ENCODE results near the gene GALNT10.

GALNT10 gene

DNA sequence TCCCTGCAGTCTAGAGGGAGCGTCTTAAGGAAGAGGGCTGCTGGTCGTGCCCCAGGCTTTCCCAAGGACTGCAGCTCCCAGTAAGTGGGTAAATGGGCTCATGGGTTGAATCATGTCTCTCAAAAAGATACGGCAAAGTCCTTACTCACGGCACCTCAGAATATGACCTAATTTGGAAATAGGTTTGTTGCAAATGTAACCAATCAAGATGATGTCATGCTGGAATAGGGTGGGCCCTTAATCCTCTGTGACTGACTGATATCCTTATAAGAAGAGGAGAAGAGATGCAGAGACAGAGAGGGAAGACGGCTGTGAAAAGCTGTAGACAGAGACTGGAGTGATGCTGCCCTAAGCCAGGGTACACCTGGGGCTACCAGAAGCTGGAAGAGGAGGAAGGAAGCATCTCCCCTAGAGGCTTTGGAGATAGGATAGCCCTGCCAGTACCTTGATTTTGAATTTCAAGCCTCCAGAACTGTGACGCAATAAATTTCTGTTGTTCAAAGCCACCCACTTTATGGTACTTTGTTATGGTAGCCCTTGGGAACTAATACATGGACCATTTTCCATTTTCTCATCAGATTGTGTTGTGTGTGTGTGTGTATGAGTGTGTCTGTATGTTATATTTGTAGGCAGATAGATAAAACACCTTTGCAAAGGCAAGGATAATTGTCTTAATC is 15.0 kb downstream of the GALNT10 start:
- H3K27me3 ChIP-seq (ENCODE audit: insufficient read depth, low read length, poor library complexity), result no peaks in the 10 kb centered on the region
- no peaks in the 10 kb centered on the region for H3K79me2 ChIP-seq (ENCODE audit: insufficient read depth, low read length)
- H3K4me2 ChIP-seq (ENCODE audit: insufficient read depth, low read length), result no peak overlapping the region
- H3K4me1 ChIP-seq (ENCODE audit: insufficient read depth, low read length), result no peaks in the 10 kb centered on the region
- H3K9me3 ChIP-seq (ENCODE audit: insufficient read depth, low read length, severe bottlenecking), result no peaks in the 10 kb centered on the region
- H2AFZ ChIP-seq (ENCODE audit: low read depth, low read length), result no peak overlapping the region
- H3K9ac ChIP-seq (ENCODE audit: low read depth, low read length), result no peak overlapping the region
- DNase-seq, result no peak
- no peak overlapping the region for H3K4me3 ChIP-seq (ENCODE audit: low read depth in 1 of 2, low read length in 2 of 2)
- no peaks in the 10 kb centered on the region for H4K20me1 ChIP-seq (ENCODE audit: insufficient read depth, low read length)
- TF ChIP-seq, protein P1, sequence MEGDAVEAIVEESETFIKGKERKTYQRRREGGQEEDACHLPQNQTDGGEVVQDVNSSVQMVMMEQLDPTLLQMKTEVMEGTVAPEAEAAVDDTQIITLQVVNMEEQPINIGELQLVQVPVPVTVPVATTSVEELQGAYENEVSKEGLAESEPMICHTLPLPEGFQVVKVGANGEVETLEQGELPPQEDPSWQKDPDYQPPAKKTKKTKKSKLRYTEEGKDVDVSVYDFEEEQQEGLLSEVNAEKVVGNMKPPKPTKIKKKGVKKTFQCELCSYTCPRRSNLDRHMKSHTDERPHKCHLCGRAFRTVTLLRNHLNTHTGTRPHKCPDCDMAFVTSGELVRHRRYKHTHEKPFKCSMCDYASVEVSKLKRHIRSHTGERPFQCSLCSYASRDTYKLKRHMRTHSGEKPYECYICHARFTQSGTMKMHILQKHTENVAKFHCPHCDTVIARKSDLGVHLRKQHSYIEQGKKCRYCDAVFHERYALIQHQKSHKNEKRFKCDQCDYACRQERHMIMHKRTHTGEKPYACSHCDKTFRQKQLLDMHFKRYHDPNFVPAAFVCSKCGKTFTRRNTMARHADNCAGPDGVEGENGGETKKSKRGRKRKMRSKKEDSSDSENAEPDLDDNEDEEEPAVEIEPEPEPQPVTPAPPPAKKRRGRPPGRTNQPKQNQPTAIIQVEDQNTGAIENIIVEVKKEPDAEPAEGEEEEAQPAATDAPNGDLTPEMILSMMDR (IDR thresholded peaks at IDR 0.05; ENCODE audit: borderline replicate concordance, extremely low read depth, low read length, poor library complexity, severe bottlenecking), result no peak
- TF ChIP-seq EZH2 (IDR thresholded peaks at IDR 0.05; ENCODE audit: borderline replicate concordance, low read depth, low read length, severe bottlenecking), result no peak
- H3K27ac ChIP-seq (ENCODE audit: low read length), result no peak overlapping the region
- ATAC-seq (ENCODE audit: insufficient read depth, low read depth), result no peak
- H3K36me3 ChIP-seq (ENCODE audit: insufficient read depth, low read length), result no peaks in the 10 kb centered on the region

DNA sequence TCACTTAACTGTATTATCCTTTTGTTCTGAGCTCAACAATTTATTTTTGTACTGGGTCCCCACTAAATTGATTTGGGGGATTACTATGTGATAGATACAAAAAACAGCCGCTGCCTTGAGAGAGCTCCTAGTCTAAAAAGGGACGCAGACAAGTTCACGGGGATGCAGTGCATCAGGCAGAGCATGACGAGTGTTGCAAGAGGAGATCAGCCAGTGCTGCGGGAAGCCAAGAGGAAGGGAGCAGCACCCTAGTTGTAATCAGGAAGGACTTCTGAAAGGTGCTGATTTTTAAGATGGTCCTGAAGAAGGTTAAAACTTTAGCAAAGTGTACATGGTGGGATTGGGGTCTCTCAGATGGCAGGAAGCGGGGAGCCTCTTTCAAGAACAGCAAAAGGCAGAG is 15.8 kb downstream of the GALNT10 start:
- Histone ChIP-seq H3K4me2 (ENCODE audit: insufficient read depth, low read length) (no peak overlapping the region), H3K36me3 (ENCODE audit: insufficient read depth, low read length) (no peaks in the 10 kb centered on the region), H3K9me3 (ENCODE audit: insufficient read depth, low read length, severe bottlenecking) (no peaks in the 10 kb centered on the region), H2AFZ (ENCODE audit: low read depth, low read length) (no peak overlapping the region), H3K27ac (ENCODE audit: low read length) (no peak overlapping the region), H3K27me3 (ENCODE audit: insufficient read depth, low read length, poor library complexity) (no peaks in the 10 kb centered on the region), H3K9ac (ENCODE audit: low read depth, low read length) (no peak overlapping the region), H3K4me3 (ENCODE audit: low read depth in 1 of 2, low read length in 2 of 2) (no peak overlapping the region), H3K4me1 (ENCODE audit: insufficient read depth, low read length) (no peaks in the 10 kb centered on the region), H3K79me2 (ENCODE audit: insufficient read depth, low read length) (no peaks in the 10 kb centered on the region), H4K20me1 (ENCODE audit: insufficient read depth, low read length) (no peaks in the 10 kb centered on the region)
- no peak for TF ChIP-seq EZH2 (IDR thresholded peaks at IDR 0.05; ENCODE audit: borderline replicate concordance, low read depth, low read length, severe bottlenecking)
- TF ChIP-seq, protein P1 (IDR thresholded peaks at IDR 0.05; ENCODE audit: borderline replicate concordance, extremely low read depth, low read length, poor library complexity, severe bottlenecking), result no peak
- DNase-seq (no peak), ATAC-seq (ENCODE audit: insufficient read depth, low read depth) (no peak)

DNA sequence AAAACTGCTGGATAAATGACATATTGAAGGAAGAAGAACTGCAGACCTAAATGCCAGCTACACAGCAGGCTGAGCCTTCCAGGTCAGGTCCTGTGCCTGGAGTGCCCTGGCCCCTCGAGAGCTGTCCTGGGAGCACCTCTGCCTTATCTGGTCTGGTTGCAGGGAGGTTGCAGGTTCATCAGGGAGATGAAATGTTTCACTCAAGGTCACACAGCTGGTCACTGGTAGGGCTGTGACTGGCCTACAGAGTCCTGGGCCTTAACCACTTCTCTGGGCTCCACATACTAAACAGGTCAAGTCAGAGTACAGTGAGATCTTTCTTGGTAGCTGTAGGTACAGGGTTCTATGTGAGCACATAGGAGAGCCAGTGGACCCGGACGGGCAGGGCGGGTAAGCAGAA is 16.7 kb downstream of the GALNT10 start:
- H3K79me2 ChIP-seq (ENCODE audit: insufficient read depth, low read length), result no peaks in the 10 kb centered on the region
- H4K20me1 ChIP-seq (ENCODE audit: insufficient read depth, low read length), result no peaks in the 10 kb centered on the region
- no peaks in the 10 kb centered on the region for H3K4me1 ChIP-seq (ENCODE audit: insufficient read depth, low read length)
- H3K36me3 ChIP-seq (ENCODE audit: insufficient read depth, low read length), result no peaks in the 10 kb centered on the region
- TF ChIP-seq, protein P1 (IDR thresholded peaks at IDR 0.05; ENCODE audit: borderline replicate concordance, extremely low read depth, low read length, poor library complexity, severe bottlenecking), result no peak
- TF ChIP-seq EZH2 (IDR thresholded peaks at IDR 0.05; ENCODE audit: borderline replicate concordance, low read depth, low read length, severe bottlenecking), result no peak
- no peak overlapping the region for H3K4me2 ChIP-seq (ENCODE audit: insufficient read depth, low read length)
- H3K9me3 ChIP-seq (ENCODE audit: insufficient read depth, low read length, severe bottlenecking), result no peaks in the 10 kb centered on the region
- no peak overlapping the region for H3K27ac ChIP-seq (ENCODE audit: low read length)
- no peak for ATAC-seq (ENCODE audit: insufficient read depth, low read depth)
- no peaks in the 10 kb centered on the region for H3K27me3 ChIP-seq (ENCODE audit: insufficient read depth, low read length, poor library complexity)
- no peak overlapping the region for H3K4me3 ChIP-seq (ENCODE audit: low read depth in 1 of 2, low read length in 2 of 2)
- DNase-seq, result no peak
- no peak overlapping the region for H3K9ac ChIP-seq (ENCODE audit: low read depth, low read length)
- no peak overlapping the region for H2AFZ ChIP-seq (ENCODE audit: low read depth, low read length)
